Ammon's horn (tissue), 1 donor: Measurements from ENCODE around the gene SBK2.
"Not testable (repeated sequence)": the region's sequence is repeated elsewhere in the genome, so short reads cannot be mapped to it uniquely, and the experiment has no call there.

Experiments used
- DNase-seq: peaks from one replicate; pipeline ENCODE4 v3.0.0-alpha.2; 2016; ENCODE audit warnings: low spot score

SBK2 gene, protein sequence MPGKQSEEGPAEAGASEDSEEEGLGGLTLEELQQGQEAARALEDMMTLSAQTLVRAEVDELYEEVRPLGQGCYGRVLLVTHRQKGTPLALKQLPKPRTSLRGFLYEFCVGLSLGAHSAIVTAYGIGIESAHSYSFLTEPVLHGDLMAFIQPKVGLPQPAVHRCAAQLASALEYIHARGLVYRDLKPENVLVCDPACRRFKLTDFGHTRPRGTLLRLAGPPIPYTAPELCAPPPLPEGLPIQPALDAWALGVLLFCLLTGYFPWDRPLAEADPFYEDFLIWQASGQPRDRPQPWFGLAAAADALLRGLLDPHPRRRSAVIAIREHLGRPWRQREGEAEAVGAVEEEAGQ

DNA sequence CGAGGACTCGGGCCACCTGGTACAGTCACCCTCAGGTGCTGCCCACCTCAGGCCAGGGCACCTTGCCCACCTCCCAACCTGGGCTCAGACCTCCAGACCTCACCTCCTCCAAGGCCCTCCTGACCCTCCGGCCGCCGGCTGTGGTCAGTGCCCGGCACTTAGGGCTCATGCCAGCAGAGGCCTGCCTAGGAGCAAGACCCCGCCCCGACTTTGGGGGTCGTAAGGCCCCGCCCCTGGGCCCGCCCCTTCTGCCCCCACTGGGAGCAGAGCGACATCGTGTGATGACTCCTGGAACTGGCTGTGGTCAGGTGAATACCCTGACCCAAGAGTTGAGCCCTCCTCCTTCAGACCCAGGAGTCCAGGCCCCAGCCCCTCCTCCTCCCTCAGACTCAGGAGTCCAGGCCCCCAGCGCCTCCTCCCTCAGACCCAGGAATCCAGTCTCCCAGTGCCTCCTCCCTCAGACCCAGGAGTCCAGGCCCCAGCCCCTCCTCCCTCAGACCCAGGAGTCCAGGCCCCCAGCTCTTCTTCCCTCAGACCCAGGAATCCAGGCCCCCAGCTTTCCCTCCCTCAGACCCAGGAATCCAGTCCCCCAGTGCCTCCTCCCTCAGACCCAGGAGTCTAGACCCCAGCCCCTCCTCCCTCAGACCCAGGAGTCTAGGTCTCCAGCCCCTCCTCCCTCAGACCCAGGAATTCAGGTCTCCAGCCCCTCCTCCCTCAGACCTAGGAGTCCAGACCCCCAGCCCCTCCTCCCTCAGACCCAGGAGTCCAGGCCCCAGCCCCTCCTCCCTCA, at the start of gene SBK2:
Gene SBK2, minus strand, starts transcription at position 183 of the 790 bp plus-strand sequence. CDS start 839 bp downstream, outside the sequence.
- no peak for DNase-seq

DNA sequence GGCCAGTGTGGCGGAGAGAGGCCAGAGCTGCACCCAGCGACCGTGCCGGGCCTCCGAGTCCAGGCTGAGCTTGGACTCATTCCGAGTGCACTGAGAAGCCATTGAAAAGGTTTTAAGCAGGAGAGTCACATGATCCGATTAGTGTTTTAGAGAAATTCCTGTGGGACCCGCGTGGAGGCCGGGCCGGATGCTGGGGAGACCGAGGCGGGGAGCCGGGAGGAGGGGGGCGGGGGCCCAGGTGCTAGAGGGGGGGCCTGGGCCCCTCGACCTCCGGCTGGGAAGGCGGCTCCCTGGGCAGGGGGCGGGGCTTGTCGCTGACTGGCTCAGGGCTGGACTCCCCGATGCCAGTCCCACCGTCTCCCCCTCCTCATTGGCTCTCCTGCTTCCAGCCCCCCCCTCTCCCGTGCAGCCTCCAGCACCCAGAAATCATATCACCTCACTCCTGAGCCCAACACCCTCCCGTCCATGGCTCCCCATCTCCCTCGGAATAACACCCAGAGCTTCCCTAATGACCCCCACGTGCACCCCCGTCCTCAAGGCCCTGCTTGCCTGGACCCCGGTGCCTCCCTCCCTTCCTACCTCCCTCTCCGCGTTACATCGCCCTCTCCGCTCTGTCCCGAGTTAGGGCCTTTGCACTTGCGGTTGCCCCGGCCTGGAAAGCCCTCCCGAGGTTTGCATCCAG, 48.9 kb upstream of the SBK2 start:
- DNase-seq = peak; percentile 88

DNA sequence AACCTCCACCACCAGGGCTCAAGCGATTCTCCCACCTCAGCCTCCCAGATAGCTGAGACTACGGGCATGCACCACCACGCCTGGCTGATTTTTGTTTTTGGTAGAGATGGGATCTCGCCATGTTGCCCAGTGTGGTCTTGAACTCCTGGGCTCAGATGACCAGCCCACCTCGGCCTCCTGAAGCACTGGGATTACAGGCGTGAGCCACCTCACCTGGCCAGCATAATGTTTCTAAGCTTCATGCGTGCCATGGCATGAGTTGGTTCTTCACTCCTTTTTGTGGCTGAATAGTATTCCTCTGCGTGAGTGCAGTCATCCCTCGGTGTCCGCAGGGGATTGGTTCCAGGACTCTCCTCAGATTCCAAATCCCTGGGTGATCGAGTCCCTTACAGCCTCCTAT, 47.9 kb upstream of the SBK2 start:
- DNase-seq = no peak

DNA sequence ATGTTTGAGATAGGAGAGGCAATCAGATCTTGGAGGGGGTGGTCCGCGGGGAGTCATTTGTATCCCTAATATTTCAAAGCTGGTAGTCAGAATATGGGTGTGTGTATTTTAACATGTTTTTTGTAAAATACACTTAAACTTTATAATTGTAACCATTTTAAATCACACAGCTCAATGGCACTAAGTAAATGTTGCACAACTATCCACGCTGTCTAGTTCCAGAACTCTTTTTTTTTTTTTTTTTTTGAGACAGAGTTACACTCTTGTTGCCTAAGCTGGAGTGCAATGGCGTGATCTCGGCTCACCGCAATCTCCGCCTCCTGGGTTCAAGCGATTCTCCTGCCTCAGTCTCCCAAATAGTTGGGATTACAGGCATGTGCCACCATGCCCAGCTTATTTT, 47.0 kb upstream of the SBK2 start:
- DNase-seq = not testable (repeated sequence)

DNA sequence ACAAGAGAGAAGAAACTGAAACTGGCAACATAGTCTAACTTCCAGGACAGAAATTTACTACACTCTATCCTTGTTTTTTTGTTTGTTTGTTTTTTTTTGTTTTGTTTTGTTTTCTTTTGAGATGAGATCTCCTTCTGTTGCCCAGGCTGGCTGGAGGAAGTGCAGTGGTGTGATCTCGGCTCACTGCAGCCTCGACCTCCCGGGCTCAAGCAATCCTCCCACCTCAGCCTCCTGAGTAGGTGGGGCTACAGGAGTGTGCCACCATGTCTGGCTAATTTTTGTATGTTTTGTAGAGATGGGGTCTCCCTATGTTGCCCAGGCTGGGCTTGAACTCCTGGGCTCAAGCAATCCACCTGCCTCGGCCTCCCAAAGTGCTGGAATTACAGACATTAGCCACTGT, 45.4 kb upstream of the SBK2 start:
- not testable (repeated sequence) for DNase-seq

DNA sequence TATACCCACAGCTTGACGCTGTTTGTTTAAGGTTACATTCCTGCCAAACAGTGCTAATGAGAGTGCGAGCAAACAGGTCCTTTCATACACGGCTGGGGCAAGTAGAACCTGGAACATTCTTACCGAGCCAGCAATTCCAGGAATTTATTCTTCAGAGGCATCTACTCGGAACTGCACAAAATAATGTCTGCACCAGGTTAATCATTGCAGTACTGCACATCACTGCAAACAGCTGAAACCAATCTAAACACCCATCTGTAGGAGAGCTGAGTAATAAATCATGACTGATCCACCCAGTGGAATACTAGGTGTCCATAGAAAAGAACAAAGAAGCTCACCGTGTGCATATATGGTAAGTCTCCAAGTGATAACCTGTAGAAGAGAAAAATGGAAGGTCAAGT, 44.9 kb upstream of the SBK2 start:
- DNase-seq = no peak

DNA sequence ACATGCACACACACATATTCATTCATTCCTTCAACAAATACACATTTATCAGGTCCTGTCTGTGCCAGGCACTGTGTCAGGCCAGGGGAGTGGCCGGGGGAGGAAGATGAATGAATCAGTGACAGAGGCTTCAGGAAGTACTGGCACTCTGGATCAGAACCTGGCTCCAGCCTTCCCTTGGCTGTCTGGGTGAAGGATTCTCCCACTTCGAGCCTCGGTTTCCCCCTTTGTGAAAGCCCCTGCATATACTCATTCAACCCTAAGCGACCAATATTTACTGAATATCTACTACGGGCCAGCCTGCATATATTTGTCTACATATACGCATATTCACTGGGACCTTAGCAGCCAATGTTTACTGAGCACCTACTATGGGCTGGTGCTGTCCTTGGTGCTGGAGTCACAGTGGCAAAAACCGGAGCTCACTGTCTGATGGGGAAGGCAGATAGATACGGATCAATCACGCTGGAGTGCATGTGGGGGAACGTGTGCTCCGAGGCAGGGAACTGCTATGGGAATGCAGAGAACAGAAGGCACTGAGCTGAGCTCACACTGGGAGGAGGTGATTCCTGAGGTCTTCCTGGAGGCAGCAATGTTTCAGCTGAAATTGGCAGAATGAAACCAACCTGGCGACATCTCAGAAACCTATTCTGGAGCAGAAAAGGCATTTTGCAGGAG, 44.4 kb upstream of the SBK2 start:
- DNase-seq = no peak

DNA sequence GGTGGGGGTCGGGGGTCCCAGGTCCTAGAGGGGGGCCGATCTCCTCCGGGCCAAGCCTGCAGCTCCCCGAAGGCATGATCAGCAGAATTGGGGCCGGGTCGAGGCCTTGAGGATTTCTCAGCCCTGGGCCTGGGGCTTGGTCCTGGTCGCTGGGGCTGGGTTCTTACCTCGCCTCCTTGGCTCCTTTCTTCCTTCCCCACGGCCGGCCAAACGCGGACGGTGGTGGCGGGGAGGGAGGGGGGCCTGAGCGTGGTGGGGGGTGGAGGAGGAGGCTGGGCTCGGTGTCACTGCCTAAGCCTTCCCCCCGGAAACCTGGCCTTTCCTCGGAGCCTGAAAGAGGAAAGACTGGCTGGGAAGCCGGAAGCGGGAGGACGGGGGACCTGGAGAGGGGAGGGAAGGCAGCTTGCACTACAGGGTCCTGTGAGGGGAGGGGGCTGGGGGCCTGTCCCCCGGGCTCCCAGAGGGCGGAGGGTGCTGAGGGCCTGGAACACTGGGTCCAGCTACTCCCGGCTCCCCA, 43.8 kb upstream of the SBK2 start, which contains the start of gene ZNF579:
Gene ZNF579, minus strand, starts transcription at position 221 of the 517 bp plus-strand sequence. CDS start 1,209 bp downstream, outside the sequence.
- peak; percentile 91 for DNase-seq

DNA sequence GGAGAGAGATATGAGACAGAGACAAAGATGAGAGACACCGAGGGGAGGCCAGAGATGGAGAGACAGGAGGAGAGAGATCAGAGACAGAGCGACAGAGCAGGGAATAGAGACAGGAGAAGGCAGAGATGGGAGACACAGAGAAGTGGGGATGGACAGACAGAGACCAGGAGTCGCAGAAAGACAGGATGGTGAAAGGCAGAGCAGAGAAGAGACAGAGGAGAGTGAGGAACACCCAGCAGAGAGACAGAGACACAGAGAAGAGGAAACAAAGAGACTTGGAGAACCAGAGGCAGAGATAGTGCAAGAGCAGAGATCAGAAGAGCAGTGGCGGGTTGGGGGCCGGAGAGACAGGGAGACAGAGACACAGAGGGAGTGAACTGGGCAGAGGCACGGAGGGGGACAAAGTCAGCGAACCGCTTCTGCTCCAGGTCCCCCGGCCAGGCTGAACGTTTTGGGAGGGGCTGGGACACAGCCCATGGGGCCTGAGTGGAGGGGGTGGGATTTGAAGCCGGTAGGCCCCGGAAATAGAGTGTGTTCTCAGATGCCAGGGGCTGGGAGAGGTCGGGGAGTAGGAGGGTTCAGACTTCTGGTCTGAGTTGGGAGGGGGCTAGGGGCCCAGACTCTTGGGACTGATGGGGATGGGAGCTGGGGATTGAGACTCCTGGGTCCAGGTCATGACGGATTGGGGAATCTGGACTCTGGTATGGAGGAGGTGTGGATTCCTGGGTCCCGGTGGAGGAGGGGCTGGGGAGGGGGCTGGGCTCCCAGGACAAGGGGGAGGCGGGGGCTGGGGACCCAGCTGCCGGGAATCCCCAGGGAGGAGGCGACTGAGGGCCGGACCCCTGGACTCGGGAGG, 43.1 kb upstream of the SBK2 start:
- no peak for DNase-seq

DNA sequence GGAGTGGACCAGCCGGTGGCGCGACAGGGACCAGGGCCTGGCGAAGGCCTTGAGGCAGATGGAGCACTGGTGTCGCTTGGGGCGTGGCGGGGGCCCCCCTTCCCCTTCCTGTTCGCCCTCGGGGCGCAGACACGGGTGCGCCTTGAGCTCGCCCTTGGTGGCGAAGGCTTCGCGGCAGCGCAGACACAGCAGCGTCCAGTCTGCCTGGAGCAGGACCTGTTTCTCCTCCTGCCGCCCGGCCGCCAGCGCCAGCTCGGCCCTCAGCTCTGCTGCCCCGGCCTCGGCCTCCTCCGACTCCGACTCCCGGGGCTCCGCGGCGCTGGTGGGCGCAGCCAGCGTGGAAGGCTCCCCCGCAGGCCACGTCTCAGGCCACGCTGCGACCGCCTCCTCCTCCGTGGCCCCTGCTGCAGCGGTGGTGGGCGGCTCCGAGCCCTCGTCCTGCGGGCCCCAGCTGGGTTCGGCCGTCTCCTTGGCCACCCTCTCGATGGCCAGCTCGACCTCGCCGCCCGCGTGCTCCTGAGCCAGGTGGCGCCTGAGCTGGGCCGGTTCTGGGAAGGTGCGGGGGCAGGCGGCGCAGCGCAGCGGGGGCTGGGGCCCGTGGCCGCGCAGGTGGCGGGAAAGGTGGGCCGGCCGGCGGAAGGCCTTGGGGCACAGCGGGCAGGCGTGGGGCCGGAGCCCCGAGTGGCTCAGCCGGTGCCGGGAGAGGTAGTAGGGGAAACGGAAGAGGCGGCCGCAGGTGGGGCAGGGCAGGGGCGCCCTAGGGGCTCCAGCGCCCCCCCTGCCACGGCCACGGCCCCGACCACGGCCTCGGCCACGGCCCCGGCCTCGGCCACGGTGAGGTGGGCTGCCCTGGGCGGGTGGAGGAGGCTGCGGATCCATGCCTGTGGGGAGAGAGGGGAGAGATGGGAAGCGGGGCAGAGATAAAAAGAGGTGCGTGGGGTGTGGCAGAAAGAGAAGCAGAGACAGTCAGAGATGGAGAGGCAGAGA, 42.1 kb upstream of the SBK2 start:
- no peak for DNase-seq

DNA sequence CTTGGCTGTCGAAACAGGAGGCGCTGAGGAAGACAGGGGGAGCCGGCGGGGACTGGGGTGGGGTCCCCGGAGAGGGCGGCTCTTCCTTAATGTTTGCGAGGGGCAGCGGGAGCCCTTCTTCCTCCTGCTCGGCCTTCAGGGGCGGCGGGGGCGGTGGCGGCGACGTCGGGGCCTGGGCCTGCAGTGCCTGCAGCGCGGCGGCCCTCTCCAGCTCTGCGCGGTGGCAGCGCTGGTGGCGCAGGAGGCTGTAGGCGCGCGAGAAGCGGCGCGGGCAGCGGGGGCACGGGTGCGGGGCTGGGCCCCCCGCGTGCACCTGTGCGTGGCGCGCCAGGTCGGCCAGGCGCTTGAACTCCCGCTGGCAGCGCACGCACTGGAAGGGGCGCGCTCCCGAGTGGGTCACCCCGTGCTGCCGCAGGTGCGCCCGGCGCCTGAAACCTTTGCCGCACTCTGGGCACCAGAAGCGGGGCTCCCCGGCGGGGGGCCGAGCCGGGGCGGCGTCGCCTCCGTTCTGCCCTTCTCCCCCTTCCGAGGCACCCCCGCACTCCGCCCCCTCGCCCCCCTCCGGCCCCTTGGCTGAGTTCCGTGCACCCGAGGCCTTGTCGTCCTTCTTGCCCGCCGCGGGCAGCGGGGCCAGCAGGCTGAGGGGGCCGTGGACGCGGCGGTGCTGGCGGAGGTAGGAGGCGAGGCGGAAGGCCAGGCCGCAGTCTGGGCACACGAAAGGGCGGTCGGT, 41.3 kb upstream of the SBK2 start:
- no peak for DNase-seq

DNA sequence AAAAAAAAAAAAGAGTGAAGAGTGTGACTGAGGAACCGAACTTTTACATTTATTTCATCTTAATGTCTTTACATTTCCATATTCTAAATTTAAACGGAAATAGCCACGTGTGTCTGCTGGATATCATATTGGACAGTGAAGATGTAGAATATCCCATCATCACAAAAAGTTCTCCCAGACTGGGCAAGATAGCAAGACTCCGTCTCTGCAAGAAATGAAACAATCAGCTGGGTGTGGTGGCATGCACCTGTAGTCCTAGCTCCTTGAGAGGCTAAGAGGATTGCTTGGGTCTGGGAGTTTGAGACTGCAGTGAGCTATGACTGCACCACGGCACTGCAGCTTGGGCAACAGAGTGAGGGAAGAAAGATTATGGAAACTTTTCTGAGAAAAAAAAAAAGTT, 39.8 kb upstream of the SBK2 start:
- DNase-seq = no peak

DNA sequence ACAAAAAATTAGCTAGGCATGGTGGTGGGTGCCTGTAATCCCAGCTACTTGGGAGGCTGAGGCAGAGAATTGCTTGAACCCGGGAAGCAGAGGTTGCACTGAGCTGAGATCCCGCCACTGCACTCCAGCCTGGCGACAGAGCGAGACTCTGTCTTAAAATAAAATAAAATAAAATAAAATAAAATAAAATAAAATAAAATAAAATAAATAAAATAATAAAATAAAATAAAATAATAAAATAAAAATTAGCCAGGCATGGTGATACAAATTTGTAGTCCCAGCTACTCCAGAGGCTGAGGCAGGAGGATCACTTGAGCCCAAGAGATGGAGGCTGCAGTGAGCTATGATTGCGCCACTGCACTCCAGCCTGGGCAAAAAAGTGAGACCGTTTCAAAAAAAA, 37.0 kb upstream of the SBK2 start:
- DNase-seq = not testable (repeated sequence)

DNA sequence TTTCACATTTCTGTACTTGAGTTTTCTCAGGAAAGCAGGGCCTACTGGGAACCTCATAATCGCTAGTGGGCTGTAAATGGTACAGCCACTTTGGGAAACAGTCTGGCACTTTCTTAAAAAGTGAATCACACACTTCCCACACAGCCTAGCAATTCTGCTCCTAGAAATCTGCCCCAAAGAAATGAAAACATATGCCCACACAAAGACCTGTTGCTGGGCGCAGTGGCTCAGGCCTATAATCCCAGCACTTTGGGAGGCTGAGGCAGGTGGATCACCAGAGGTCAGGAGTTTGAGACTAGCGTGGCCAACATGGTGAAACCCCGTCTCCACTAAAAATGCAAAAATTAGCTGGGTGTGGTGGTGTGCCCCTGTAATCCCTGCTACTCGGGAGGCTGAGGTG, 32.5 kb upstream of the SBK2 start:
- not testable (repeated sequence) for DNase-seq

DNA sequence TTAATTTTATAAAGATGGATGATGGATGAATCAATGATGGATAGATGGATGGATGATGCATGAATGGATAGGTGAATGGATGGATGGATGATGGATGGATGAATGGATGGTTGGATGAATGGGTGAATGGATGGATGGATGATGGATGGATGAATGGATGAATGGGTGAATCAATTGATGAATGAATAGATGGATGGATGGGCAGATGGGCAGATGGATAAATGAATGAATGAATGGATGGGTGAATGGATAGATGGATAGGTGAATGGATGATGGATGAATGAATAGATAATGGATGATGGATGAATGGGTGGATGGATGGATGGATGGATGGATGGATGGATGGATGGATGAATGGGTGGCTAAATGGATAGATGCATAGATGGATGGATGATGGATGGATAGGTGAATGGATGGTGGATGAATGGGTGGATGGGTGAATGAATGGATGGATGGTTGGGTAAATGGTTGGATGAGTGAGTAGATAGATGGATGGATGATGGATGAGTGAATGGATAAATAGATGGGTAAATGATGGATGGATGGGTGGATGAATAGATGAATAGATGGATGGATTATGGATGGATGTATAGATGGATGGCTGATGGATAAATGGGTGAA, 30.9 kb upstream of the SBK2 start:
- no peak for DNase-seq

DNA sequence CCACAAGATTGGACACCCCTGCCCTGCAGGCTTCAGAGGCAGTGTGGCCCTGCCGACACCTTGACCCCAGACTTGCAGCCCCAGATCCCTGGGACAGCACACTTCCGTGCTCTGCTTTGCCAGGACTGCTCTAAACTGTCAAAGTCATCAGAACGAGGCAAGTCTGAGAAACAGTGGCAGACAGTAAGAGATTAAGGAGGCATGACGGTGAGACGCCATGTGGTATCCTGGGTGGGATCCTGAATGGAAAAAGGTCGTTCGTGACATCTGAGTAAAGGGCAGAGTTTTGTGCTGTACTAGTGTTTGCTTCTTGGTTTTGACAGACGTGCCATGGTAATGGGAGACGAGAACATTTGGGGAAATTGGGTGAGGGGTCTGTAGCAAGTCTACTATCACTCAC, 29.9 kb upstream of the SBK2 start:
- no peak for DNase-seq

DNA sequence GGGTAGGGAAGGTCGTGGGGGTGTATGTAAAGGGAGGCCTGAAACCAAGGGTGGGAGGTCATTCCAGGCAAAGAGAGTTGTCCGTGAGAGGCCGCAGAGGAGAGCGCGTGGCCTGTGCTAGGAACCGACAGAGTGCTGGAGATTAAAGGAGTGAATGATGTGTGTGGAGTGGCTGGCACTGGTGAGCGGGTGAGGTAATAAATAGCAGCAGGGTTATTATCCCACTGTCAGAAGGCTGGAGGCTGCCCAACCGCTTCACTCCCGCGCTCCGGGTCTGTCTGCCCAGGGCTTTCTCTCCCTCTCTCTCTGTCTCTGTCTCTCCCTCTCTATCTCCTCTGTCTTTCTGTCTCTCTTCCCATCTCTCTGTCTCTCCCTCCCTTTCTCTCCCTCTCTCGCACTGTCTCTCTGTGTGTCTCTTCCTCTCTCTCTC, 26.3 kb upstream of the SBK2 start:
- DNase-seq = no peak

DNA sequence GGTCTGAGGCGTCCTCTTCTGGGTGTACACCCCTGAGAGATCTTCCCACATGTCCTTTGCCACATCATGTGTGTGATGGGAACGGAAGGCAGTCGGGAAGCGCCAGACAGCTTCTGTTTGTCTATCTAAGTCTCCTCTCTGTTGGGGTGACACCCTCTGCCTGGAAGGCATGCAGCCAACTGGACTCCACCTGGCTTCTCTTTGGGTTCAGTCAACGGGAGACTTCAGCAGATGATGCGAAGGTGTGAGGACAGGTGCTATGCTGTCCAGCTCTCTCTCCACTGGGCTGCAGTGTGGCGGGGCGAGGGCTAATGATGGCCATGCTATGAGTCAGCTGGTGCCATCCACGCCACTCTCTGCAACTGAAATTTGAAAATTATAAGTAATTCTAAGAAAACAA, 22.8 kb upstream of the SBK2 start:
- no peak for DNase-seq
